Measurements from ENCODE around the gene RWDD3.

Gene RWDD3, protein sequence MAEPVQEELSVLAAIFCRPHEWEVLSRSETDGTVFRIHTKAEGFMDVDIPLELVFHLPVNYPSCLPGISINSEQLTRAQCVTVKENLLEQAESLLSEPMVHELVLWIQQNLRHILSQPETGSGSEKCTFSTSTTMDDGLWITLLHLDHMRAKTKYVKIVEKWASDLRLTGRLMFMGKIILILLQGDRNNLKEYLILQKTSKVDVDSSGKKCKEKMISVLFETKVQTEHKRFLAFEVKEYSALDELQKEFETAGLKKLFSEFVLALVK

DNA sequence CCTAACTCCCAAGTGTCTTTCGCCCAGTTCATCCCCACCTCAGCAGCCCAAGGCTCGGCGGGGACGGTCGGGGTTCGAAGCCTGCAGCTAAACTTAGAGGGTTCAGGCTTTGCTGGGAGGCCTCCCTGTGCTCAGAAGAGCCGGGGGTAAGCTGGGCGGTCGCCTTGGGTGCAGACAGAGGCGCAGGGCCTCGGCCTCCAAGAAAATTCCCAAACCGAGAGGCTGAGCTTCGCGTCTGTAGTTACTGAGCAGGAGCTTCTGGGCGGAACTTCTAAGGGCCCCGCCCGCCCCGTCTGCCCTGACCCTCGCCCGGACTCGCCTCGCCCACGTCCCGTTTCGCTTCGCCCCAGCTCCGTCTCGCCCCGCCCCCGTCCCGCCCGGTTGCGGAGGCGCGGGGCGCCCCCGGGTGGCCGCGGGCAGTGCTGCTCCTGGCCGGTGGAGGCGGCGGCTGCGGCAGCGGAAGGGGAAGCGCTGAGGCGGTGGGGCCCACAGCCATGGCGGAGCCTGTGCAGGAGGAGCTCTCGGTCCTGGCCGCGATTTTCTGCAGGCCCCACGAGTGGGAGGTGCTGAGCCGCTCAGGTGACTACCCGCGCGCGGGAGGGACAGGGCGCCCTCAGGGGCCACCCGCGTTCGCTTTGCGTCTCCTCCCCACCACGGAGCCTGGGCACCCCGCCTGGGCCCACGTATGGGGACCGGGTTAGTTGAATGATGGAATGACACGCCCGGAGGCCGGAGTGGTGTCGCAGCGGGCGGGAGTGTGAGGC is at the start of gene RWDD3:
RWDD3 (plus strand) TSS at position 474 of the 764 bp plus-strand sequence; CDS start at position 495, 21 bp downstream.
- no peak for FAIRE-seq

DNA sequence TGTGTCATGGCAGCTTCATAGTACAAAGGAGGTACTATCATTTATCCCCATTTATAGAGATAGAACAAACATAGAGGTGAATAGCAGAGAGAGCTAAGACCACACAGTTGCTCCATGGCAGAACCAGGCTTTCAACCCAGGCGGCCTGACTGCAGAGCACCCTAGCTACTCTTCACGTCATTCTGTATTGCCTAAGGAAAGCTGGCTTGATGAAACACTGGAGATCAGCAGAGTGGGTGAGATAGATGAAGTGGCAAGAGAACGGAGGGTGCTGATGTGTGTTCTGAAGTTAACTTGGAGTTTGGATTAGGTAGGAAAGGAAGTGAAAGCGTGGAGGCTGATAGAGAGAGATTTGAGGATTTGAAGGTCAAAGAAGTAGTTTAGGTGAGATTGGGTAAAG is 47.9 kb upstream of the RWDD3 start:
- FAIRE-seq, result no peak

DNA sequence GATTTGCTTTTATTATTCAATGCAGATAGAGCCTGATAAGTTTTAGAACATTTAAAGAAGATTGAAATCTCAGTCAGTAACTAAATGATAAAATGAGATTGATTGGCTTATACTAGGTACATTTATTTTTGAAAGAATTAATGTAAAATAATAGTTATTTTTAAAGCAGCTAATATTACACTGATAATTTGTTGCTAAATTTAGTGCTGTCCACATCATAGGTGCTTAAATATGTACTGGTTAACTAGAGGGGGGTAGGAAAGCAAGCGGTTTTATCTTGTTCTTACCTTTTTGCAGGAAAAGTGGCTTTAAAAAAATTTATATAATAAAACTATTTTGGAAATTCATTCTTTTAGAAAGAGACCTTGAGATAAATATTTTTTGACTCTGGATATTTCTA is 40.4 kb upstream of the RWDD3 start:
- no peak for FAIRE-seq

DNA sequence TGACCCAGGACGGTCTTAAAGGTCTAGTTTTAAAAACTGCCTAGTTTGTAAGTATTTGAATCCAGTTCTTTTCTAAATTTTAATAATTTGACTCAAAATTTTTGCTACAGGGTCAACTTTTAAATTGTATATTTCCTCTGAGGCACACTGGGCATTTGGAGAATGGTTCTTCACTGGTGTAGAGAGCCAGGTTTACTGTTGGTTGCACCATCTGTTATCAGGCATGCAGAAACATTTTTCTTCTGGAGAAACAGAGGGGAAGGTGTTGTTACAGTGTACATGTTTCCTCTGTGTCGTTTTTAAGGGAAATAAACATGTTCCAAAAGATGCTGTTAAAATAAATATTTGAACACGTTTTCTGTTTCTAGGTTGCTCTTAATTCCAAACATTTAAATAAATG is 39.0 kb upstream of the RWDD3 start:
- FAIRE-seq, result no peak

DNA sequence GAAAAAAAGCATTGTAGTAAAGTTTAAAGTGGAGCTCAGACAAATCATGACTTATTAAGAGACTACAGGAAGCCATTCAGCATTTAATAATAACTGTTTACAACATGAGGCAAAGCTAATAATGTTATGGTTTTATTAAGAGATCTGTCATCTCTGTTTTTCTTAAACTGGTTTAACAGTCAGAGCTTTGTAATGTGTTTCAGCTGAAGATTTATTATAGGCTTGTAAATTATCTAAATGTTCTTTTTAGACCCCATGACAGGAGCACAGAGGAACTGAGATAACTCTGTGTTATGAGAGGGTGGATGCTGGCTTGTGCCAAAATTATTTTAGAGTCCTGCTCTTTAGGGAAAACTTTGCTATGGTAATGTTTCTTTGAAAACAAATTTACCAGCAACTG is 38.0 kb upstream of the RWDD3 start:
- no peak for FAIRE-seq

DNA sequence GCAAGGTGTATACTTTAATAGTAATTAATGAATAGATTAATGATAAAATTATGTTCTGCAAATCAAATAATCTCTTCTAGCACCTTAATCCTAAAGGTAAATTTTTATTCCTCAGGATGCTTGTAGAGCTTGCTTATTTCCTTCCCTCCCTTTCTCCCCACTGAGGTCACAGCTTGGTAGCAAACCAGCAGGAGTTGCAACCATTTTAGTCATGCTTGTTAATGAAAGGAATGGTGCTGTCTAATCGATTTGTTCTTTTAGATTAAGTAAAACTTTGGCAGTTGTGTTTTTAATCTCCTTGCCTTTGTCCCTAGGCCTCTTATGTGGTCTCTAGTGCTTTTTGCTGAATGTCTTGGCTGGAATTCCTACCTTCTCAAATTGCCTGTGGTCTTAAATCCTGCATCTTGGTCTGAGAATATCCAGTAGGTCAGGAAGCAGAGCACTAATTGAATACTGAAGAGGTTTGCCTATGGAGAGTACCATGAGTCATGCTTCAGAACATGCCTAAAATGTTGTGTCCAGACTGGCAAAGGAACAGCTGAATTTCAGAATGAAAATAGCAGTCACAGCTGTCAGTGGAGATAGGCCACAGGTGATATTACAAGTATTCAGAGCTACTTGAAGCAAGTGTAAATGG is 36.3 kb upstream of the RWDD3 start:
- no peak for FAIRE-seq

DNA sequence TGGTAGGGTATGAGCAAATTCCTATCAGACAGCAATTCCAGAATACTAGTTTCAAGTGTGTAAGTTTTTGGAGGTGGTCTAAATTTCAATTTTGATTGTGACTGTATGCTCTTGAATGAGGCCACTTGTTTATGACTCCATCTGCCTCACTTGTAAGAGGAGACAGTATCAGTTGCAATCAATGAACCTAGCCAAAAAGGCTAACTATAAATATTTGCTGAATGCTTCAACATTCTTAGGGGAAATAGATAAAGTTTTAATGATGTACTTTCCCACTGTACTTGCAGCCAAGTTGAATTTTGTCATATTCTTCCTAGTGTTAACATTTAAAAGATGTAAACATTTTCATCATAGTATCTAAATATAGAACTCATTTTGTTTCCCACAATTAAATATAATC is 32.1 kb upstream of the RWDD3 start:
- no peak for FAIRE-seq

DNA sequence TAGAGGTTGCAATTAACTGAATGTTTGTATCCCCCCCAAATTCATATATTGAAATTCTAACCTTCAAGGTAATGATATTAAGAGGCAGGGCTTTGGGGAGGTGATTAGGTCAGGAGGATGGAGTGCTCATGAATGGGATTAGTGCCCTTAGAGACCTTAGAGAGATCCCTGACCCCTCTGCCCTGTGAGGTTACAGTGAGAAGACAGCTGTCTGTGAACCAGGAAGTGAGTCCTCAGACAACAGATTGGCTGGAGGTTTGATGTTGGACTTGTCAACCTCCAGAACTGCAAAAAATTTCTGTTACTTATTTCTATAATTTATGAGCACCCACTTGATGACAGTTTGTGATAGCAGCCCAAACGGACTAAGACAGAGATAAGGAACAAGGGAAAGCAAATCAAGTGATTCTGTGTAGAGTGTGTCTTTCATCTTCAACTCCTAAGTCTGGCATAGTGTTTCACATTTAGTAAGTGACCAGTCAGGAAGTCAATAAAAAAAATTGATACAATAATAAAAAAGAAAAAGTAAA is 30.0 kb upstream of the RWDD3 start:
- FAIRE-seq, result no peak

DNA sequence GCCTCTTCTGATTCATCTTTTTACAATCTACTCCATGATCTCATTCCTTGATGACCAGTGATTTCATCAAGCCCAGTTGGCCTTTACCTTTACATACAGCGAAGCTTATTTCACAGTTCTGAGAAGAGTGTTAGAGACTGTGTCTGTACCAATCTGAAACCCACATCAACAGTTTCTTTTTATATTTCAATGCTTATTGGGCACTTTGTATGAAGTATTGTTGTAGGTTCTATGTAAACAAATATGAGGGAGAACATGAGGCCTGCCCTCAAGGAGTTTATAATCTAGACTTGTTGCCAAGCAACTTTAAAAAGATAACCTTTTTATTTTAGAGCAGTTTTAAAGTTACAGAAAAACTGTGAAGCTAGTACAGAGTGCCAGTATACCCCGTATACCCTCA is 27.5 kb upstream of the RWDD3 start:
- no peak for FAIRE-seq

DNA sequence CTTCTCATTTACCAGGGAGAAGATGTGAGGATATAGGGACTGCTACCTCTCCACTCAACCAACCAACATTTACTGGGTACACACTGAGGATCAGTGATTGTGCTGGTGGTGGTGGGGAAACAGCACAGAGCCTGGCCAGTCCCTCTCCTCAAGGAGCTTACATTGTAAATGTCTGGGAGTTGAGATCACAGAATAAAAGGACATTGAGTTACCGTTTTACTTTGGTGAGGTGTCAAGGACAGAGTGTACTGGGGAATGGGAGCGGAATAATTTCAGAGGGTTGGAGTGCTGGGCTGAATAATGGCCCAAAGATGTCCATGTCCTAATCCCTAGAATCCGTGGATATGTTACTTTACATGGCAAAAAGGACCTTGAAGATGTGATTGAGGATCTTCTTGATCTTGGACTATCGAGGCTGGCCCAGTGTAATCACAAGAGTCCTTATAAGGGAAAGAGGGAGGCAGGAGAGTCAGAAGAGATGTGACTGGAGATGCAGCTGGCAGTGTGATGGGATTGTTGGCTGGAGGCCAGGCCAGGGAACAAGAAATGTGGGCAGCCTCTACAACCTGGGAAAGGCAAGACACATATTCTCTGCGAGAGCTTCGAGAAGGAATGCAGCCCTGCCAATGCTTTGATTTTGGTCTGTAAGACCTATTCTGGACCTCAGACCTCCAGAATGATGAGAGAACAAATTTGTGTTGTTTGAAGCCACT is 26.6 kb upstream of the RWDD3 start:
- no peak for FAIRE-seq

DNA sequence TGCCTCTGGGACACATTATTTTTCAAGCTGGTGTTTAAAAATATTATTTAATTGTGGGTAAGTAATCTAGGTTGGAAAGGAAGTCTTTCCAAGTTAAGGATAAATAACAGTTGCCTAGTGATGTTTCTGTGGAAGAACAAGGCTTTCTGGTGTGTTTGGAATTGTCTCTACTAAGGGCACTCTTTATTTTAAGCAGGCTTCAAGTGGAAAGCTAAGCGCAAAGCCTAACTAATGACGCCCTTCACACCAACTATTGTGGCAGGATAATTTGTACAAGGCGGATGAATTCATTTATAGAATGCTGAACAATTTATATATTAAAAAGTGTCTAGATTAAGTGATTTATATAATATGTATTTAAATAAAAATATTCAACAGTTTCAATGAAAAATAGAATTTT is 25.1 kb upstream of the RWDD3 start:
- no peak for FAIRE-seq

DNA sequence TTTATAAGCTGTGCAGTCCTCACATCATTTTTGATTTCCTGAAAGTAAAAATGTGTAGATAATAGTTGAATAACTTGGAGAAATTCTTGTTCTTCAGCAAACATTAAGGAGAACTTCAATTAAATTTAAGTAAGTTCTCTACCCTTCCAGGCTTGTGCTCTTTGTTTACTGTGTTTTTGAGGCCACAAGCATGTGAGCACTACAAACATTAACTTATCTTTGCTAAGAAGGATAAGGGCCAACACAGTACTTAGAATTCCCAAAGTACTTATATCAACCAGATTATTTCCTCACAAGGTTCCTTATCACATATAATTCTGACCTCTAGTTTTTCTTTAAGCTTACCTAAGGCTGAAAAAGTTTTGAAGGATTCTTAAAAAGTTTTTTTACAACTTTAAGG is 24.7 kb upstream of the RWDD3 start:
- FAIRE-seq, result no peak

DNA sequence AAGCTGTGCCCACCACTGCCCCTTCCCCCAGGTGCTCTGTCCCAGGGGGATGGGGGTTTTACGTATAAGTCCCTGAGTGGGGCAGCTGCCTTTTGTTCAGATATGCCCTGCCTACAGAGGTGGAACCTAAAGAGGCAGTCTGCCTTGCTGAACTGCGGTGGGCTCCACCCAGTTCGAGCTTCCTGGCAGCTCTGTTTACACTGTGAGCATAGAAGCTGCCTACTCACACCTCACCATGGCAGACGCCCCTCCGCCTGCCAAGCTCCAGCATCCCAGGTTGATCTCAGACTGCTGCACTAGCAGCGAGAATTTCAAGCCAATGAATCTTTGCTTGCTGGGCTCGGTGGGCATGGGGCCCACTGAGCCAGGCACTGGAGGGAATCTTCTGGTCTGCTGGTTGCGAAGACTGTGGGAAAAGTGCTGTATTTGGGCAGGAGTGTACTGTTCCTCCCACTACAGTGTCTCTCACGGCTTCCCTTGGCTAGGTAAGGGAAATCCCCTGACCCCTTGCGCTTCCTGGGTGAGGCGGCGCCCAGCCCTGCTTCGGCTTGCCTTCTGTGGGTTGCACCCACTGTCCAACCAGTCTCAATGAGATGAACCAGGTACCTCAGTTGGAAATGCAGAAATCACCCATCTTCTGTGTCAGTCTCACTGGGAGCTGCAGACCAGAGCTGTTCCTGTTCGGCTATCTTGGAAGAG is 17.6 kb upstream of the RWDD3 start:
- no peak for FAIRE-seq

DNA sequence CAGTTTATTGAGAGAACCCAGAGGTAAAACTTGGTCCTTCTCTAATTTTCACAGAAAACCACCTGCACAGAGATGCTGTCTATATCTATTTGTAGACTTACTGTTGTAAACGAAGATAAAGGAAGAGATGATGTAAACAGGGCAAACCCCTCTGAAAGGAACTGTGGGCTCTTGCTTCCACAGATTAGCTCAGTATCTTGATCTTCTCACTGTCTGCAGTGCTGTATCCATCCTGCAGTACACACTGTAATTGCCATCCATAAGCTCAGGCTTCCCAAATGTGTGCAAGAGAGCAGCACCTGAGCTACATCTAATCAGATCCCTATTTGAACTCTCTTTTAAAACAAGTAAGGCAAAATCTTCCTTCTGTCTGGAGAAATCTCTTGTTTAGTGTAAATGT is 16.6 kb upstream of the RWDD3 start:
- no peak for FAIRE-seq

DNA sequence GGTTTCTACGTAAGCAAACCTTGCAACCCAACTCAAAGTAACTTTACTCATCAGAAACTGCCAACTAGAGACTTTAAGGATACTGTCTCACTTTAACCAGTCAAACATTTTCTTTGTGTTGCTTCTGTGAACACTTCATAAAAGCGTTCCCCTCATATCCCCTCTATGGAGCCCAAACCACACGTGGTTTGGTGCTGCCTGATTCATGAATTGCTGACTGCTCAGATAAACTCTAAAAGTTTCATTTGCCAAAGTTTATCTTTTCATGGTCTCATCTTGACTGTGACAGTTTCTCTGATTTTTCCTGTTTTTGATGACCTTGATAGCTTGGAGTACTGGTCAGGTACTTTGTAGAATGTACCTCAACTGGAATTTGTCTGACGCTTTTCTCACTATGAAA is 14.6 kb upstream of the RWDD3 start:
- no peak for FAIRE-seq

DNA sequence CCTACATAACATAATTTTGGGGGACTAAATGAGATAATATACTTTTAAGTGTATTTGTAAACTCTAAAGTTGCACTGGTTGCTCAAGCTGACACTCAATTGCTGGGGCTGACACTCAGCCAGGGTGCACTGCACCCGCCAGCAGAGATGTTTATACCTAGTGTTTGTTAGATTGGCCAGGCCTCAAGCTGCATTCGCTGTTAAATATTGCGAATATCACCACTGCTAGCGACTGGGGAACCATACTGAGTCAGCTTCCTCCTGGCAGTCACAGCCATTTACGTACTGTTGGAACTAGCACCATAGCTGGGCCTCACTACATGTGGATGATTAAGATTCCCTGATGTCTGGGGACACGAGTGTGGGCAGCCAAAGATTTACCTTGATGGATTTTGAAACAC is 12.7 kb upstream of the RWDD3 start:
- no peak for FAIRE-seq

DNA sequence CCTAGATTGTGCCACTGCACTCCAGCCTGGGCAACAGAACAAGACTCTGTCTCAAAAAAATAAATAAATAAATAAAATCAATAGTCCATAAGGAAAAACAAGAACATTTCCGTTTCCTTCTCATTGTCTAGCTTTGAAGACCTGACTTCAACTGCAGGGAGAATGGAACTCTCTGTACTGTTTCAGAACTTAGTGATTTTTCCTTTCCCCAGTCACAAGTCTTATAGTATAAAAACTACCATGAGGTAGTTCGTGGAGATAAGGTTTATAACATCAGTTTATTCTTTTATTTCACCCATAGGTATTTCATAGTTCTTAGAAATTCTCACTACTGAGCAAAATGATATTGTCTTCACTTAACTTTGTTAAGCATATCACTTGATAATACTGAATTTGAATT is 11.4 kb upstream of the RWDD3 start:
- FAIRE-seq, result no peak

DNA sequence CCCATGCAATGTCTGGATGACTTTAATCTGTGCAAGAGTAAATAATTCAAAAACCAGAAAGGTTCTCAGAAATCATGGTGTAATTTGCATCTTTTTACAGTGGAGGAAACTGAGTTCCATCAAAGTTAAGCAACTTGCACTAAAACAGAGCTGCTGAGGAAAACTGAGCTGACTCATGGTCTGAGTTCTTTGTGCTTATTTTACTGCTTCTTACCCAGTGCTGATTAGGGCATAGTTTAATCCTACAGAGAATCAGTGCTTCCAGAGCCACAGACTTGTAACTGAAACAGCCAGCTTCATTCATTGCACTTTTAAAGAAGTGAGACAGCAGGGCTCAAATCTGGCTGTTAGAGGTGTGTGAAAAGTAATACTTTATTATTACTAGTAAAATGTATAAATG is 10.9 kb upstream of the RWDD3 start:
- FAIRE-seq, result no peak

DNA sequence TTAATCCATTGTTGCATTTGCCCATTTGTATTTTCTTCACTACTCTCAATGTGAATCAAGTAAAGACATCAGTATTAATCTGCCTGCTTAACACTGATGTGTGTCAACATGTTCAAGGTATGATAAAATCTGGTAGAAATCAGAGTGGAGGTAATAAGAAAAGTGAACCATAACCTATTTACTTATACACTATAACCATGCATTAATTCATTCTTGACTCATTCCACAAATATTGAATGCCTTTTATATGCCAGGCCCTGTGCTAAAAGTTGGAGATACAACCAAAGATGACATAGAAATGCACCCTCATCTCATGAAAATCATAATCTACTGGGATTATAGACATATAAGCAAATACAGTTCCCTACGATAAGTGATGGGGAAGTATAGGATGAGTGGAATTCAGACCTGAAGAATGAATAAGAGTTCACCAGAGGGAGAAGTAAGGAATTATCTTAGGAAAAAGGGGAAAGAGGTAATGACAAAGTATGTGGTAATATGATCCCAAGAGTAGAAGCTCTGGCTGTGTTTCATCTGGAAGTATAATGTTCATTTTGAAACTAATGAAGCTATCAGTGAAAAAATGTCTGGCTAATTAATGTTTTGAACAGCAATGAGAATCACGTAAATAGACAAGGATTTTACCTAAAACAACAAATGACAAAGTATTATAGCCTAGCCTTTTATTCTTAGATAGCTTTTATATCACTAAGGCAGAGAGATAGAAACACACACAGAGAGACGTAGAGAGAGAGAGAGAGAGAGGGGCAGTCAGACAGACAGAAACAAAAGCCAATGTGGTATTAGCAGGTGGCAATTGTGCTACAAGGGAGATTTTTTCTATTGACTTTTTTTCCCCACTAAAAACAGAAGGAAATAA is 7.0 kb upstream of the RWDD3 start:
- no peak for FAIRE-seq

DNA sequence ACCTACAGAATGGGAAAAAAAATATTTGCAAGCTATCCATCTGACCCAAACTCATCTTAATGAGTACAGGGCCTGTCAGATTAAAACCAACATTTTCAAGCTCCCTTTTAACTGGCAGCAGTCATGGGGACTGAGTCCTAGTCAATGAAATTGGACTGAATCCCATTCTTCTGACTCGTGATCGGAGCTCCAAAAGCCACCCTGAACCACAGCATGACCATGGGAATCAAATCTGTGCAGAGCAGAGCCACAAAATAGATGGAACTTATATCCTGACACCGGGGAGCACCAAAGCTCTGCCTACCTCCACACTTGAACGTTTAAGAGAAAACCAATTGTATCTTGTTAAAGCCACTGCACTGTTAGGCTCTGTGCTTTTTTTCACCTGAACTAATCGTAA is 5.0 kb upstream of the RWDD3 start:
- FAIRE-seq, result no peak

DNA sequence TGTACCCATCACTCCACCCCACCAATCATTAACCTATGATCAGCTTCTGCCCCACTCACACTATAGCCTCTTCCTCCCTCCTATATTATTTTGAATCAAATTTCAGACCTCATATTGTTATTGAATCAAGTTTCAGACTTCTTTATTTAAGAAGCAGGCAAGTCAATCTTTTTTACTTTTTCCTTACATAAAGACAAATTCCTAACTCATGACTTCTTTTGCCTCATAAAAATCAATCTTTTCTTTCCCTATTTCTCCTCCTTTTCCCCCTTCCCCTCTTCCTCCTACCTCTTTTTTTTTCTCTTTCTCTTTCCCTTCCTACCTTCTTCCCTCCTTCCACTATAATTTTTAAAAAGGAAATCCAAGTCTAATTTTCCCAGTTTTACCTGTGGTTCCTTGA is 4.3 kb upstream of the RWDD3 start:
- FAIRE-seq, result no peak

DNA sequence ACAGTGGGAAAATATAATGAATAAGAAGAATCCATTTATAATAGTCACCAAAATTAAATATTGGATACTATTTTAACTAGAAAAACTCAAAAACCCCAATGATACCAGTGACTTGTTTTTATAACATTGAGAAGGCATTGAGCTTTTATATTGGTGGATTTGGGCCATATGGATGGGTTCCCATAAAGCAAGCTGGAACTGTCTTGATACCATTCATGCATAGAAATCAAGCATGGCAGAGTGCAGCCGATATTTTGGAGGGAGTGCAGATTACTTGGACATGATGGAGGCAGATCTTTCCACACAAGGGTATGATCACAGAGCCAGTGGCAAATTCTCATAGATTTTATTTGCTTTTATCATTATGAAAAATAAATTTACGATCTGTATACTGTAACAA is 3.8 kb upstream of the RWDD3 start:
- FAIRE-seq, result no peak

All from TTC549 (cell line).